ENCODE measurements around the gene SLC39A8.
"Not testable (repeated sequence)": the region's sequence is repeated elsewhere in the genome, so short reads cannot be mapped to it uniquely, and the experiment has no call there.

Gene SLC39A8

GRCh38 chr4:102362922-102363432 lies 17.7 kb upstream of the SLC39A8 start:
- TF ChIP-seq, protein P1, sequence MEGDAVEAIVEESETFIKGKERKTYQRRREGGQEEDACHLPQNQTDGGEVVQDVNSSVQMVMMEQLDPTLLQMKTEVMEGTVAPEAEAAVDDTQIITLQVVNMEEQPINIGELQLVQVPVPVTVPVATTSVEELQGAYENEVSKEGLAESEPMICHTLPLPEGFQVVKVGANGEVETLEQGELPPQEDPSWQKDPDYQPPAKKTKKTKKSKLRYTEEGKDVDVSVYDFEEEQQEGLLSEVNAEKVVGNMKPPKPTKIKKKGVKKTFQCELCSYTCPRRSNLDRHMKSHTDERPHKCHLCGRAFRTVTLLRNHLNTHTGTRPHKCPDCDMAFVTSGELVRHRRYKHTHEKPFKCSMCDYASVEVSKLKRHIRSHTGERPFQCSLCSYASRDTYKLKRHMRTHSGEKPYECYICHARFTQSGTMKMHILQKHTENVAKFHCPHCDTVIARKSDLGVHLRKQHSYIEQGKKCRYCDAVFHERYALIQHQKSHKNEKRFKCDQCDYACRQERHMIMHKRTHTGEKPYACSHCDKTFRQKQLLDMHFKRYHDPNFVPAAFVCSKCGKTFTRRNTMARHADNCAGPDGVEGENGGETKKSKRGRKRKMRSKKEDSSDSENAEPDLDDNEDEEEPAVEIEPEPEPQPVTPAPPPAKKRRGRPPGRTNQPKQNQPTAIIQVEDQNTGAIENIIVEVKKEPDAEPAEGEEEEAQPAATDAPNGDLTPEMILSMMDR (IDR thresholded peaks at IDR 0.05; ENCODE audit: extremely low read depth, missing control alignments), result no peak
- DNase-seq (ENCODE audit: low spot score), result no peak

DNA sequence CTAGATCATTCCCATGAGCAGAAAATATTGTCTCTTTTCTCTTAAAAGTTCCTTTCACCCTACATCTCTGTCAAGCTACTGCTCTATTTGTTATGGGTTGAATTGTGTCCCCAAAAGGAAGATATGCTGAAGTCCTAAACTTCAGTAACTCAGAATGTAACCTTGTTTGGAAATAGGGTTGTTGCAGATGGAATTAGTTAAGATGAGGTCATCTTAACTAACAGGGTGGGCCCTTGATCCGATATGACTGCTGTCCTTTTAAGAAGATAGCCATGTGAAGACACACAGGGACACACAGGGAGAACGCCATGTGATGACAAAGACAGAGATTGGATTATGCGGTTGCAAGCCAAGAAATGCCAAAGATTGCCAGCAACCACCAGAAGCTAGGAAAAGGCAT lies 12.8 kb upstream of the SLC39A8 start:
- no peak for DNase-seq (ENCODE audit: low spot score)
- TF ChIP-seq, protein P1 (IDR thresholded peaks at IDR 0.05; ENCODE audit: extremely low read depth, missing control alignments), result no peak

- DNase-seq (ENCODE audit: low spot score), result not testable (repeated sequence)
These were observed 12.4 kb upstream of the SLC39A8 start for GRCh38 chr4:102357637-102358036.

GRCh38 chr4:102356562-102357202 lies 11.4 kb upstream of the SLC39A8 start:
- TF ChIP-seq, protein P1 (IDR thresholded peaks at IDR 0.05; ENCODE audit: extremely low read depth, missing control alignments), result no peak
- no peak for DNase-seq (ENCODE audit: low spot score)

- TF ChIP-seq, protein P1 (IDR thresholded peaks at IDR 0.05; ENCODE audit: extremely low read depth, missing control alignments), result no peak
- DNase-seq (ENCODE audit: low spot score), result no peak
These were observed 10.5 kb upstream of the SLC39A8 start for GRCh38 chr4:102355748-102356147.

DNA sequence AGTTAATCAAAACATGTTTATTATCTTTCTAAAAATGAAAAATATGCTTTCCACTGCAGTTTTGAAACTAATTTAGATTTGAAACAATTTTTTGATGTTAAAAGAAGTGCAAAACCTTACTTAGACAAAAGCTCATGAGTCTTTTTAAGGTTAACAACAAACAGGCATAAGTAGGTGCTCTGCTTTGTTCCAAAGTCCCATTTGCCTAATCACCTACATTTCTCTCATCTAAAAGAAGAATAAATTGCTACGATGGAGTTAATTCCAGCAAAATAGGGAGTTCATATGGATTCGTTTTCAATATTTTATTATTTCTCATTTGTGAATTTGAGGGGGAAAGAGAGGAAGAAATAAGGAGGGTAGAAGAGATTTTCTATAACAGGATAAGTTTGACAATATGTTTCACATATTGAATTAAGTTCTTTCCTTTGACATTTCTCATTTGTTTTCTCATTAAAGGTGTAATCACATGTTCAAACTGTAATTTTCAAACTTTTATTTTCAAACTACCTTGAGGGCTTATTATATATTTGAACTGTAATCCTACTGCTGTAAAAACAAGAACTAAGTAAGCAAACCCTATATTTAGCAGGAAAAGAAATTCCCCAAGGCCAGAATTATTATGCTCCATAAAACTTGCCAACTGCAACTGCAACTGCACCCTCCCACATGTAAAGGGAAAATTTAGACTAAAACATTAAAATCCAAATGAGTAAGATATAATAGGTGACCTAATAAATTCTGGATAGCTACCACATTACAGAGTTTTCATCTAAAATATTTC lies 9.6 kb upstream of the SLC39A8 start:
- TF ChIP-seq, protein P1 (IDR thresholded peaks at IDR 0.05; ENCODE audit: extremely low read depth, missing control alignments), result no peak
- no peak for DNase-seq (ENCODE audit: low spot score)

DNA sequence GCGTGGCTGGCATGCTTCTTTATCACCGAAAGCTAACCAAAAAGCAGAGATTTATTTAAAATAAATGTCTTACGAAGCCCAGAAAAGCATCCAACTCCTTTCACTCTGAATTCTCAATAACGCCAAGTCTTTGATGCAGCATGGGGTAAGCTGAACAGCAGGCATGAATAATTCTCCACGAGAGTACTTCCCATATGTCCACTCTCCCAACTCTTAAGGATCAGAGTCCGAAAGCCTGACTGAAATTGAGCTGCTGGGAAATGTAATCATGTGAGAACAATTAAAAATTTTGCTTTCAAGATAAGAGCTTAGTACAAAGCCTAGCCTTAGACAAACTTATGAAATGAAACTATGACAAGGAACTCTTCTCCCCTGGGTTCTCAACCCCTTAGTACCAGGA lies 7.5 kb upstream of the SLC39A8 start:
- TF ChIP-seq, protein P1 (IDR thresholded peaks at IDR 0.05; ENCODE audit: extremely low read depth, missing control alignments), result no peak
- DNase-seq (ENCODE audit: low spot score), result no peak

Measured in GM20000 (cell line).